Hepatocyte (in vitro differentiated cells): ENCODE measurements around the gene CDK19.

Experiments used
- CTCF ChIP-seq: fragments of 200-600 bp; sonication (generic); IDR thresholded peaks from 2 replicates; pipeline ENCODE4 v1.5.1; 2016; ENCODE audit warnings: antibody characterized with exemption, mild to moderate bottlenecking; ENCODE audit not compliant: poor library complexity
- EZH2 ChIP-seq: fragments of 200-600 bp; sonication (generic); IDR thresholded peaks from 2 replicates; pipeline ENCODE4 v1.6.1; 2016; ENCODE audit warnings: antibody characterized with exemption, mild to moderate bottlenecking, borderline replicate concordance
- EZH2phosphoT487 ChIP-seq: fragments of 200-600 bp; sonication (generic); IDR thresholded peaks from one replicate; pipeline ENCODE4 v1.6.1; 2018; ENCODE audit warnings: antibody characterized with exemption, mild to moderate bottlenecking, low read depth, moderate library complexity; ENCODE audit not compliant: unreplicated experiment, severe bottlenecking

GRCh38 chr6:110823146-110823545 is 7.9 kb upstream of the CDK19 start:
- TF ChIP-seq CTCF = no peak
- TF ChIP-seq EZH2 = no peak
- TF ChIP-seq EZH2phosphoT487 = no peak
